SK-N-SH (cell line): ENCODE measurements around the gene UST. TPM values are rescaled to one million over a fixed set of nuclear protein-coding genes. Genes with fewer than 3 reads are reported as not detected.

ENCODE experiments used
- CTCF ChIA-PET: fragments of 300-600, 350-600 bp; formaldehyde crosslinking; extraction: SDS; loops from one replicate; lab custom pipeline; 2021; lab: Yijun Ruan, JAX
- POLR2A ChIA-PET: fragments of 350-600 bp; sonication (Branson Sonifier 250); formaldehyde crosslinking; extraction: SDS; loops from one replicate; lab custom pipeline; 2020; ENCODE audit warnings: antibody characterized with exemption, inconsistent platforms; lab: Yijun Ruan, JAX
- DNase-seq: peaks from one replicate; pipeline ENCODE4 v3.0.0; 2012
- H2AFZ ChIP-seq: fragments of 200-600 bp; sonication (generic); 2 replicates; pipeline ENCODE4 v1.8.1; 2016; ENCODE audit warnings: antibody characterized with exemption, mild to moderate bottlenecking, low read depth
- H3F3A ChIP-seq: fragments of 200-600 bp; sonication (generic); replicated peaks from 2 replicates; pipeline ENCODE3; 2016; ENCODE audit warnings: antibody characterized with exemption, mild to moderate bottlenecking; ENCODE audit not compliant: insufficient read depth
- H3K27ac ChIP-seq, 2 experiments: fragments of 200-500 bp in 1 of 2; fragments of 200-600 bp in 1 of 2; sonication (Bioruptor generic) in 1 of 2; sonication (generic), shearing (Covaris generic) in 1 of 2; 2 replicates each; pipeline versions ENCODE4 v1.5.1 to v1.6.1; 2014 to 2016; ENCODE audit warnings: low read depth in 2 of 2, inconsistent platforms in 1 of 2, low read length in 1 of 2, mild to moderate bottlenecking in 1 of 2, mixed read lengths in 1 of 2
- H3K27me3 ChIP-seq: fragments of 200-600 bp; sonication (generic), shearing (Covaris generic); 2 replicates; pipeline ENCODE4 v1.6.1; 2016; ENCODE audit warnings: mixed run types; ENCODE audit not compliant: insufficient read depth
- H3K36me3 ChIP-seq, 2 experiments: fragments of 200-500 bp in 1 of 2; fragments of 200-600 bp in 1 of 2; sonication (Bioruptor generic) in 1 of 2; sonication (generic) in 1 of 2; replicated peaks in 1 of 2; 2 replicates each; pipeline versions ENCODE3 to v1.5.1; 2014 to 2016; ENCODE audit warnings: low read length in 1 of 2, mild to moderate bottlenecking in 1 of 2; ENCODE audit not compliant: insufficient read depth in 2 of 2, control insufficient read depth in 1 of 2
- H3K4me1 ChIP-seq, 2 experiments: fragments of 200-500 bp in 1 of 2; fragments of 200-600 bp in 1 of 2; sonication (Bioruptor generic) in 1 of 2; sonication (generic), shearing (Covaris generic) in 1 of 2; 2 replicates each; pipeline versions ENCODE4 v1.5.1 to v1.6.1; 2014 to 2016; ENCODE audit warnings: low read depth in 1 of 2, low read length in 1 of 2, mixed run types in 1 of 2; ENCODE audit not compliant: insufficient read depth in 2 of 2, control insufficient read depth in 1 of 2
- H3K4me2 ChIP-seq: fragments of 200-600 bp; sonication (generic), shearing (Covaris generic); 2 replicates; pipeline ENCODE4 v1.6.1; 2017; ENCODE audit warnings: mixed run types
- H3K4me3 ChIP-seq, 2 experiments: fragments of 200-500 bp in 1 of 2; fragments of 200-600 bp in 1 of 2; sonication (Bioruptor generic) in 1 of 2; sonication (generic), shearing (Covaris generic) in 1 of 2; 2 replicates each; pipeline versions ENCODE4 v1.5.1 to v1.8.1; 2014 to 2016; ENCODE audit warnings: low read depth in 2 of 2, inconsistent platforms in 1 of 2, low read length in 1 of 2, mild to moderate bottlenecking in 1 of 2, mixed read lengths in 1 of 2, moderate library complexity in 1 of 2
- H3K79me2 ChIP-seq: fragments of 200-600 bp; sonication (generic); 2 replicates; pipeline ENCODE4 v1.8.1; 2017; ENCODE audit warnings: mild to moderate bottlenecking; ENCODE audit not compliant: insufficient read depth
- H3K9ac ChIP-seq: fragments of 200-600 bp; sonication (generic); 2 replicates; pipeline ENCODE4 v1.6.1; 2017; ENCODE audit warnings: mixed run types
- H3K9me2 ChIP-seq: fragments of 200-600 bp; sonication (generic); 2 replicates; pipeline ENCODE4 v1.6.1; 2017; ENCODE audit warnings: mixed run types
- H3K9me3 ChIP-seq: fragments of 200-600 bp; sonication (generic); 2 replicates; pipeline ENCODE4 v1.6.1; 2017; ENCODE audit warnings: mixed run types, mild to moderate bottlenecking, moderate library complexity
- H4K20me1 ChIP-seq: fragments of 200-600 bp; sonication (generic); 2 replicates; pipeline ENCODE4 v1.6.1; 2017; ENCODE audit warnings: mild to moderate bottlenecking, mixed run types; ENCODE audit not compliant: insufficient read depth
- CTCF ChIP-seq: fragments of 200-600 bp; sonication (generic); IDR thresholded peaks from 2 replicates; pipeline ENCODE4 v1.6.1; 2017; ENCODE audit warnings: antibody characterized with exemption, mild to moderate bottlenecking, moderate library complexity
- ELF1 ChIP-seq: IDR thresholded peaks from 2 replicates; pipeline ENCODE4 v1.4.0; 2012
- EZH2phosphoT487 ChIP-seq: fragments of 200-600 bp; sonication (generic); IDR thresholded peaks from 2 replicates; pipeline ENCODE4 v1.6.1; 2017; ENCODE audit warnings: low read depth, mixed run types, mild to moderate bottlenecking, antibody characterized with exemption, moderate library complexity, borderline replicate concordance
- FOSL2 ChIP-seq: IDR thresholded peaks from 2 replicates; pipeline ENCODE4 v1.4.0; 2012; ENCODE audit warnings: low read depth, mild to moderate bottlenecking, moderate library complexity, borderline replicate concordance
- FOXJ3 ChIP-seq: sonication (generic); formaldehyde crosslinking; IDR thresholded peaks from 2 replicates; pipeline ENCODE4 v1.5.1; 2020; ENCODE audit warnings: mild to moderate bottlenecking, missing genetic modification reagents
- GATA2 ChIP-seq: sonication (generic); formaldehyde crosslinking; IDR thresholded peaks from 2 replicates; pipeline ENCODE4 v1.5.0; 2020; ENCODE audit warnings: mild to moderate bottlenecking, missing genetic modification reagents
- JUND ChIP-seq: IDR thresholded peaks from 2 replicates; pipeline ENCODE4 v1.4.0; 2012
- MEF2A ChIP-seq: IDR thresholded peaks from 2 replicates; pipeline ENCODE4 v1.4.0; 2012; ENCODE audit warnings: low read depth, borderline replicate concordance
- PBX3 ChIP-seq: IDR thresholded peaks from 2 replicates; pipeline ENCODE4; 2012
- POLR2AphosphoS5 ChIP-seq: IDR thresholded peaks from 2 replicates; pipeline ENCODE4 v1.6.1; 2012; ENCODE audit warnings: low read depth, low read length
- RFX5 ChIP-seq: IDR thresholded peaks from 2 replicates; pipeline ENCODE4 v1.6.1; 2012; ENCODE audit warnings: mild to moderate bottlenecking, improper control_type of control experiment, low read length
- RXRA ChIP-seq: IDR thresholded peaks from 2 replicates; pipeline ENCODE4 v1.4.0; 2012; ENCODE audit warnings: low read depth, mild to moderate bottlenecking, borderline replicate concordance
- SIN3A ChIP-seq: IDR thresholded peaks from 2 replicates; pipeline ENCODE4 v1.6.1; 2012; ENCODE audit warnings: low read depth, mild to moderate bottlenecking, low read length, moderate library complexity, borderline replicate concordance
- SMC3 ChIP-seq: IDR thresholded peaks from 2 replicates; pipeline ENCODE4 v1.6.1; 2012; ENCODE audit warnings: low read depth, low read length, improper control_type of control experiment
- TAF1 ChIP-seq: IDR thresholded peaks from 2 replicates; pipeline ENCODE4 v1.6.1; 2012; ENCODE audit warnings: low read depth, mild to moderate bottlenecking, low read length, moderate library complexity, borderline replicate concordance
- TCF12 ChIP-seq: IDR thresholded peaks from 2 replicates; pipeline ENCODE4 v1.4.0; 2012
- TEAD4 ChIP-seq: IDR thresholded peaks from 2 replicates; pipeline ENCODE4 v1.4.0; 2012; ENCODE audit warnings: mild to moderate bottlenecking, borderline replicate concordance; ENCODE audit not compliant: insufficient read depth
- USF1 ChIP-seq: IDR thresholded peaks from 2 replicates; pipeline ENCODE4 v1.4.0; 2012; ENCODE audit warnings: low read depth, borderline replicate concordance
- USF2 ChIP-seq: fragments of 150-350 bp; IDR thresholded peaks from 2 replicates; pipeline ENCODE4 v1.6.1; 2017; ENCODE audit warnings: antibody characterized with exemption, low read length, low read depth, borderline replicate concordance
- WGBS: methylation state at CpG from one replicate; pipeline ENCODE4 v1.1.6; 2017; ENCODE audit warnings: low lambda C conversion rate; 5-methylcytosine and 5-hydroxymethylcytosine counted together
- polyA plus RNA-seq, 3 experiments: library from polyadenylated mRNA; depleted of rRNA; stranded (reverse); fragments of >200 nt; gene quantifications; 2 replicates each; pipeline ENCODE4 v1.2.3, GENCODE V29; 2012
- TF ChIP-seq, protein P1 (sequence below): IDR thresholded peaks from 2 replicates; pipeline ENCODE4 v1.4.0; 2012; ENCODE audit warnings: low read depth
- TF ChIP-seq, protein P2 (sequence below): IDR thresholded peaks from 2 replicates; pipeline ENCODE4 v1.6.1; 2012; ENCODE audit warnings: mild to moderate bottlenecking, low read depth, low read length, moderate library complexity
- TF ChIP-seq, protein P3 (sequence below): IDR thresholded peaks from 2 replicates; pipeline ENCODE4 v1.4.0; 2012; ENCODE audit warnings: low read depth, borderline replicate concordance

UST gene
- polyA plus RNA-seq, 1 of the 3 experiments (the other 2 are of a cell fraction) = 1.7 TPM

DNA sequence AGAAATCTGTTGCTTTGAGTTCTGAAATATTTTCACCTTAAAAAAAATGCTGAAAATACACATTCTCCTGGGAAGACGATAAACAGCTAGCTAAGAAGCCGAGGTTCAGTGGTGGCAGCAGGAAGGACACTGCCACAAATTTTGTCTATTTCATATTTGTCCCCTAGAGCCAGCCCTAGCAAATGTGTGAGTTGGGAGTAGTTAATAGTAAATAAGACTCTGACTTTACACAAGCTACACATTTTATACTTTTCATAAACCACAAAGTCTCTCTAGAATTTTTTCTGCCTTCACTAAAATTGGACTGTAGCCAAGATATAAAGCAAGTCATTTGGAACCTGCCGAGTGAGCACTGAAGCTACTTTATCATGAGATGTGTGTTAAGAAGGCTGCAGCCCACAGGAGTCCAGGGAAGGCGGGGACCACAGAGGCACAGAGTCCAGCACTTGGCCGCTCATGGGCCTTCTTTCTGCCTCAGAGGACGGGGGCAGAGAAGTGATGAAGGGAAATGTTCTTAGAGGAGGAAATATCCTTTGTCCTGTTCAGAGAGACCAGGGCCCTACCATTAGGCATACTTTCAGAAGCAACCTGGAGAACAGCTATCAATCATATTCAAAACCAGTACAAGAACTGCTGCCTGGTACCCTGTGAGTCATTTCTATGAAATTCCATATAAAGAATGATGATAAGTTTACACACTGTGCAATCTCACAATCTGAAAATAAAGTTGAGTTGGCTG, 329.0 kb downstream of the UST start:
- Histone ChIP-seq H3K4me3 (no peak overlapping the region), H3K27ac (peak overlapping the region; percentile 64 to 71; a peak in 3 of 4 replicates), H3K9me3 (no peaks in the 10 kb centered on the region), H4K20me1 (no peaks in the 10 kb centered on the region), H3K4me1 (peaks cover 12 to 16% of the 10 kb centered on the region in 2 experiments), H3K27me3 (no peaks in the 10 kb centered on the region), H3K4me2 (peak overlapping the region; percentile 14; the same call in 1 of the 2 replicates), H3K9ac (no peak overlapping the region), H2AFZ (no peak overlapping the region), H3K79me2 (no peaks in the 10 kb centered on the region), H3K9me2 (no peaks in the 10 kb centered on the region), H3F3A (peaks cover 26% of the 10 kb centered on the region), H3K36me3 (no peaks in the 10 kb centered on the region)
- CTCF ChIA-PET = interaction anchor here (0.6 to 6.2 kb wide), 6 partner anchors 10 to 442 kb away, joined by 3 to 55 read pairs (median 4); no protein-coding TSS in a partner anchor
- WGBS = 57% methylated on average over 6 of the region's 6 CpGs
- POLR2A ChIA-PET = no interaction called here
- no peak for DNase-seq
- TF ChIP-seq RFX5 (no peak), FOSL2 (peak; percentile 69; the same call in 1 of the 2 replicates), SMC3 (no peak), SIN3A (no peak), USF2 (no peak), JUND (peak; percentile 76), FOXJ3 (CRISPR knock-in tag) (no peak), ELF1 (no peak), TCF12 (peak; percentile 70), TEAD4 (no peak), PBX3 (peak; percentile 91), TAF1 (no peak), CTCF (no peak), EZH2phosphoT487 (no peak), RXRA (no peak), USF1 (no peak), POLR2AphosphoS5 (0 out of 2 replicates have a peak, but pooled peaks have one; percentile 15), MEF2A (no peak), GATA2 (CRISPR knock-in tag) (no peak)
- TF ChIP-seq, protein P1, sequence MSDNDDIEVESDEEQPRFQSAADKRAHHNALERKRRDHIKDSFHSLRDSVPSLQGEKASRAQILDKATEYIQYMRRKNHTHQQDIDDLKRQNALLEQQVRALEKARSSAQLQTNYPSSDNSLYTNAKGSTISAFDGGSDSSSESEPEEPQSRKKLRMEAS = no peak
- TF ChIP-seq, protein P2, sequence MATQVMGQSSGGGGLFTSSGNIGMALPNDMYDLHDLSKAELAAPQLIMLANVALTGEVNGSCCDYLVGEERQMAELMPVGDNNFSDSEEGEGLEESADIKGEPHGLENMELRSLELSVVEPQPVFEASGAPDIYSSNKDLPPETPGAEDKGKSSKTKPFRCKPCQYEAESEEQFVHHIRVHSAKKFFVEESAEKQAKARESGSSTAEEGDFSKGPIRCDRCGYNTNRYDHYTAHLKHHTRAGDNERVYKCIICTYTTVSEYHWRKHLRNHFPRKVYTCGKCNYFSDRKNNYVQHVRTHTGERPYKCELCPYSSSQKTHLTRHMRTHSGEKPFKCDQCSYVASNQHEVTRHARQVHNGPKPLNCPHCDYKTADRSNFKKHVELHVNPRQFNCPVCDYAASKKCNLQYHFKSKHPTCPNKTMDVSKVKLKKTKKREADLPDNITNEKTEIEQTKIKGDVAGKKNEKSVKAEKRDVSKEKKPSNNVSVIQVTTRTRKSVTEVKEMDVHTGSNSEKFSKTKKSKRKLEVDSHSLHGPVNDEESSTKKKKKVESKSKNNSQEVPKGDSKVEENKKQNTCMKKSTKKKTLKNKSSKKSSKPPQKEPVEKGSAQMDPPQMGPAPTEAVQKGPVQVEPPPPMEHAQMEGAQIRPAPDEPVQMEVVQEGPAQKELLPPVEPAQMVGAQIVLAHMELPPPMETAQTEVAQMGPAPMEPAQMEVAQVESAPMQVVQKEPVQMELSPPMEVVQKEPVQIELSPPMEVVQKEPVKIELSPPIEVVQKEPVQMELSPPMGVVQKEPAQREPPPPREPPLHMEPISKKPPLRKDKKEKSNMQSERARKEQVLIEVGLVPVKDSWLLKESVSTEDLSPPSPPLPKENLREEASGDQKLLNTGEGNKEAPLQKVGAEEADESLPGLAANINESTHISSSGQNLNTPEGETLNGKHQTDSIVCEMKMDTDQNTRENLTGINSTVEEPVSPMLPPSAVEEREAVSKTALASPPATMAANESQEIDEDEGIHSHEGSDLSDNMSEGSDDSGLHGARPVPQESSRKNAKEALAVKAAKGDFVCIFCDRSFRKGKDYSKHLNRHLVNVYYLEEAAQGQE = no peak
- TF ChIP-seq, protein P3, sequence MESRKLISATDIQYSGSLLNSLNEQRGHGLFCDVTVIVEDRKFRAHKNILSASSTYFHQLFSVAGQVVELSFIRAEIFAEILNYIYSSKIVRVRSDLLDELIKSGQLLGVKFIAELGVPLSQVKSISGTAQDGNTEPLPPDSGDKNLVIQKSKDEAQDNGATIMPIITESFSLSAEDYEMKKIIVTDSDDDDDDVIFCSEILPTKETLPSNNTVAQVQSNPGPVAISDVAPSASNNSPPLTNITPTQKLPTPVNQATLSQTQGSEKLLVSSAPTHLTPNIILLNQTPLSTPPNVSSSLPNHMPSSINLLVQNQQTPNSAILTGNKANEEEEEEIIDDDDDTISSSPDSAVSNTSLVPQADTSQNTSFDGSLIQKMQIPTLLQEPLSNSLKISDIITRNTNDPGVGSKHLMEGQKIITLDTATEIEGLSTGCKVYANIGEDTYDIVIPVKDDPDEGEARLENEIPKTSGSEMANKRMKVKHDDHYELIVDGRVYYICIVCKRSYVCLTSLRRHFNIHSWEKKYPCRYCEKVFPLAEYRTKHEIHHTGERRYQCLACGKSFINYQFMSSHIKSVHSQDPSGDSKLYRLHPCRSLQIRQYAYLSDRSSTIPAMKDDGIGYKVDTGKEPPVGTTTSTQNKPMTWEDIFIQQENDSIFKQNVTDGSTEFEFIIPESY = no peak
